ENCODE measurements around the gene TUG1.

The TUG1 gene

GRCh38 chr22:30968924-30969531 lies at the start of gene TUG1:
TSS of gene TUG1 (plus strand) at chr22:30969265.
- DNase-seq (ENCODE audit: low read depth, low spot score), result peak; percentile 99
- peak within 1 kb of the TSS; percentile 74 for H3K4me3 ChIP-seq (ENCODE audit: low read depth, low read length)
- TF ChIP-seq, protein P1, sequence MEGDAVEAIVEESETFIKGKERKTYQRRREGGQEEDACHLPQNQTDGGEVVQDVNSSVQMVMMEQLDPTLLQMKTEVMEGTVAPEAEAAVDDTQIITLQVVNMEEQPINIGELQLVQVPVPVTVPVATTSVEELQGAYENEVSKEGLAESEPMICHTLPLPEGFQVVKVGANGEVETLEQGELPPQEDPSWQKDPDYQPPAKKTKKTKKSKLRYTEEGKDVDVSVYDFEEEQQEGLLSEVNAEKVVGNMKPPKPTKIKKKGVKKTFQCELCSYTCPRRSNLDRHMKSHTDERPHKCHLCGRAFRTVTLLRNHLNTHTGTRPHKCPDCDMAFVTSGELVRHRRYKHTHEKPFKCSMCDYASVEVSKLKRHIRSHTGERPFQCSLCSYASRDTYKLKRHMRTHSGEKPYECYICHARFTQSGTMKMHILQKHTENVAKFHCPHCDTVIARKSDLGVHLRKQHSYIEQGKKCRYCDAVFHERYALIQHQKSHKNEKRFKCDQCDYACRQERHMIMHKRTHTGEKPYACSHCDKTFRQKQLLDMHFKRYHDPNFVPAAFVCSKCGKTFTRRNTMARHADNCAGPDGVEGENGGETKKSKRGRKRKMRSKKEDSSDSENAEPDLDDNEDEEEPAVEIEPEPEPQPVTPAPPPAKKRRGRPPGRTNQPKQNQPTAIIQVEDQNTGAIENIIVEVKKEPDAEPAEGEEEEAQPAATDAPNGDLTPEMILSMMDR (IDR thresholded peaks at IDR 0.05; ENCODE audit: low read depth, low read length), result no peak
- in situ Hi-C loops (cut with HindIII; ENCODE audit: low sequenced_read_pairs), result no loop called here

DNA sequence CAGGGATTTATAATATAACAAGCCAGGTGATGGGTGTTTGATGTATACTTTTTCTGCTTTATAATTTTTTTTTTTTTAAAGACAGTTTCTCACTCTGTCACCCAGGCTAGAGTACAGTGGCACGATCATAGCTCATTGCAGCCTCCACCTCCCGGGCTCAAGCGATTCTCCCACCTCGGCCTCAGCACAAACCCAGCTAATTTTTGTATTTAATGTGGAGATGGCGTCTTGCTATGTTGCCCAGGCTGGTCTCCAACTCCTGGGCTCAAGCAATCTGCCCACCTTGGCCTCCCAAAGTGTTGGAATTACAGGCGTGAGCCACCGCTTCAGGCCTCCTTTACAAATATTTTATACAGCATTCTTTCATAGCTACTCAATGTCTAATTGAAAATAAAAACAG lies 49.1 kb upstream of the TUG1 start:
- no peak overlapping the region for H3K4me3 ChIP-seq (ENCODE audit: low read depth, low read length)
- DNase-seq (ENCODE audit: low read depth, low spot score), result no peak
- in situ Hi-C loops (cut with HindIII; ENCODE audit: low sequenced_read_pairs), result no loop called here
- TF ChIP-seq, protein P1 (IDR thresholded peaks at IDR 0.05; ENCODE audit: low read depth, low read length), result no peak

DNA sequence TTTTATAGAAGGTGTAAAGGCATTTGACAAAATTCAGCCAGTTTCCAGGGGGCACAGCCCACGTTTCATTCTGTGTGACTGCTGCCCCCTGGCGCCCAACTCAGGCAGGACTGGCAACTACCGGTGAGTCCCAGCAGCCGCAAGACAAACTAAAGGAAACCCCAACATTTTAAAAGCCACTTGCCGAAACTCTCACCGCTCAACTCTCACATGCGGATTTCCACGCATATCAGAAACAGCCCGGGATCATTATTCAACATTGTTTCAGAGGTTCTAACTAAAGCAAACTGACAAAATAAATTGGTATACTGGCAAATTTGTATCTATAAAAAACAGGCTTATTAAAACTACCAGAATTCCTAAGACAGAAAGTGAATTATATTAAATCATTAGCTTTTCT lies 48.7 kb upstream of the TUG1 start:
- DNase-seq (ENCODE audit: low read depth, low spot score), result peak; percentile 67
- no peak overlapping the region for H3K4me3 ChIP-seq (ENCODE audit: low read depth, low read length)
- TF ChIP-seq, protein P1 (IDR thresholded peaks at IDR 0.05; ENCODE audit: low read depth, low read length), result peak; percentile 95
- in situ Hi-C loops (cut with HindIII; ENCODE audit: low sequenced_read_pairs), result no loop called here

GRCh38 chr22:30921108-30921507 lies 48.0 kb upstream of the TUG1 start:
- H3K4me3 ChIP-seq (ENCODE audit: low read depth, low read length), result no peak overlapping the region
- TF ChIP-seq, protein P1 (IDR thresholded peaks at IDR 0.05; ENCODE audit: low read depth, low read length), result no peak
- in situ Hi-C loops (cut with HindIII; ENCODE audit: low sequenced_read_pairs), result no loop called here
- no peak for DNase-seq (ENCODE audit: low read depth, low spot score)

- in situ Hi-C loops (cut with HindIII; ENCODE audit: low sequenced_read_pairs), result no loop called here
- TF ChIP-seq, protein P1 (IDR thresholded peaks at IDR 0.05; ENCODE audit: low read depth, low read length), result no peak
- peak overlapping the region; percentile 24 for H3K4me3 ChIP-seq (ENCODE audit: low read depth, low read length)
- DNase-seq (ENCODE audit: low read depth, low spot score), result peak; percentile 10
These were observed 46.9 kb upstream of the TUG1 start for GRCh38 chr22:30922151-30922611.

DNA sequence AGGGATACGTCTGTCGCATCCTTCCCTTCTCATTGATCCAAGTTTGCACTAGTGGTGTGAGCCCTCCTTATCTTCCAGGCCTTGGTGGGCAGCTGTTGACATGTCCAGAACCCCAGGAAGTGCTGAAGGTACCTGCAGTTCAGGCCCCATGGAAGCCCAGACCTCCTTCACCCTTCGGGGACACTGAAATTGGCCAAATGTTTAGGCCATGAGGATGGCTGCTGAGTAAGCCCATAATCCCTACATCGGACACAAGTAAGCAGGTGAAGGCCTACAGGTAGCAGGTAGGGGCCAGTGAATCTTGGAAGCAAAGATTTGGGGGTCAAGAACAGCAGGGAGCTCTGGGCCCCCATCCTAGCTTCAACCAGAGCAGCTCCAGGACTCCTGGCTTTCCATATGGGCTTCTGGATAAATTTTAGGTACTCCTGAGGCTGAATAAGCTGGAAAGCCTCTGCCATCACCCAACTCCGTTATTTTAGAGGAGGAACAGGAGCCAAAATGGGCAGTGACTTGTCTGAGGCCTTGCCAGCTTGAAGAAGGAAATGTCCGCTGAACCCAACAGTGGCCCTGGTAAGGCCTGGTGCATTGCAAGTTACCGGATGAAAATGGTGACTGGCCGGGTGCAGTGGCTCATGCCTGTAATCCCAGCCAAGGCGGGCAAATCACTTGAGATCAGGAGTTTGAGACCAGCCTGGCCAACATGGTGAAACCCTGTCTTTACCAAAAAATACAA lies 45.7 kb upstream of the TUG1 start:
- H3K4me3 ChIP-seq (ENCODE audit: low read depth, low read length), result no peak overlapping the region
- in situ Hi-C loops (cut with HindIII; ENCODE audit: low sequenced_read_pairs), result no loop called here
- no peak for DNase-seq (ENCODE audit: low read depth, low spot score)
- TF ChIP-seq, protein P1 (IDR thresholded peaks at IDR 0.05; ENCODE audit: low read depth, low read length), result no peak

Measured in astrocyte of the spinal cord (primary cell).